Pancreas (tissue), 10 donors: Measurements from ENCODE around the gene ARL8A. TPM values are rescaled to one million over a fixed set of nuclear protein-coding genes. Genes with fewer than 3 reads are reported as not detected.
"Not testable (repeated sequence)": the region's sequence is repeated elsewhere in the genome, so short reads cannot be mapped to it uniquely, and the experiment has no call there.

Experiments used
- ATAC-seq, 4 donors: fragments of 200-7000 bp; cut with Tn5 transposase; one replicate each; pipeline versions ENCODE4 v1.8.0 to v1.9.1; 2020; ENCODE audit warnings: mild to moderate bottlenecking in 4 of 4, moderate library complexity in 4 of 4
- DNase-seq, 6 donors: peaks; one replicate each; pipeline ENCODE4 v3.0.0-alpha.2; 2020
- FAIRE-seq: peaks from 2 replicates; lab custom pipeline; 2012; peaks lifted over from hg19 to GRCh38; lab: Jason Lieb, UNC
- H3K27ac ChIP-seq, 4 donors: fragments of 200-600 bp; sonication (generic); 1 replicate in 3 of 4; 2 replicates in 1 of 4; pipeline versions ENCODE4 v1.5.0 to v1.8.0; 2020
- H3K27me3 ChIP-seq, 4 donors: fragments of 200-600 bp; one replicate each; pipeline ENCODE4 v1.8.0; 2021
- H3K36me3 ChIP-seq, 3 donors: fragments of 200-600 bp; sonication (generic) in 1 of 3; one replicate each; pipeline versions ENCODE4 v1.5.0 to v1.8.0; 2020 to 2021
- H3K4me1 ChIP-seq, 3 donors: fragments of 200-600 bp; one replicate each; pipeline ENCODE4 v1.8.0; 2021
- H3K4me3 ChIP-seq, 4 donors: fragments of 200-600 bp; sonication (generic) in 2 of 4; one replicate each; pipeline versions ENCODE4 v1.5.0 to v1.8.0; 2020 to 2021
- H3K9me3 ChIP-seq, 4 donors: fragments of 200-600 bp; one replicate each; pipeline ENCODE4 v1.8.0; 2021
- CTCF ChIP-seq, 4 donors: fragments of 200-600 bp; sonication (generic) in 3 of 4; IDR thresholded peaks; one replicate each; pipeline versions ENCODE4 v1.5.0 to v1.8.0; 2021; ENCODE audit warnings: antibody characterized with exemption in 4 of 4
- WGBS, 2 donors: extraction: QIAGEN DNeasy Blood & Tissue Kit; methylation state at CpG; one replicate each; pipeline ENCODE4 v1.1.7; 2013; 5-methylcytosine and 5-hydroxymethylcytosine counted together
- intact Hi-C, 3 donors: fragments of 100-400 bp; cut with DNase I; formaldehyde crosslinking; loops; one replicate each; pipeline versions ENCODE4 v1.11.1 to v1.14.2; 2022
- polyA plus RNA-seq, 2 donors: library from polyadenylated mRNA; stranded (reverse); fragments of 200-250 nt; gene quantifications; one replicate each; pipeline ENCODE4 v1.2.3, GENCODE V29; 2013
- total RNA-seq, 6 donors: library from RNA; stranded (reverse); fragmentation: NEBNext Ultra II Directional in 4 of 6; extraction: Animal tissue kit (Norgen Biotek cat#: 25700) in 4 of 6; gene quantifications; one replicate each; pipeline versions ENCODE4 v1.2.1 to v1.2.4, GENCODE V29; 2021 to 2023
- donor health status: healthy with polysubstance abuse.
- donor health status: DM: no; HTN: no; CAD: no; lungs with moderate emphysema.
- donor health status: DM: no; HTN: no; CAD: no.
- donor health status: control.
- donor health status: control.
- donor health status: Bipolar disorder and iron deficiency.
- donor health status: DM: yes; HTN: yes; CAD: no.
- donor health status: DM: no; HTN: no; CAD: no.
- donor health status: DM: no; HTN: no; CAD: no.
- donor health status: DM: yes; HTN: yes; CAD: no.

The ARL8A gene
- total and polyA plus RNA-seq, 8 donors, result 14.8 to 30.4 (median 22.1) TPM

GRCh38 chr1:202143768-202144401, 652 bp downstream of the ARL8A start:
- intact Hi-C loops, result no loop called here
- H3K9me3 ChIP-seq, result no peaks in the 10 kb centered on the region
- peaks cover 0 to 16% (median 8%) of the 10 kb centered on the region in 3 donors for H3K4me1 ChIP-seq
- DNase-seq (peak in 3 of 6 donors; percentile 50 to 77 (median 59)), FAIRE-seq (no peak), ATAC-seq (peak; percentile 63 to 80 (median 68))
- peak overlapping the region; percentile 31 to 81 (median 70) for H3K27ac ChIP-seq
- peak overlapping the region; percentile 58 to 97 (median 78) for H3K4me3 ChIP-seq
- TF ChIP-seq CTCF (IDR thresholded peaks at IDR 0.05), result no peak
- H3K27me3 ChIP-seq, result no peaks in the 10 kb centered on the region
- H3K36me3 ChIP-seq, result no peaks in the 10 kb centered on the region
- WGBS, 2 donors, result 0 to 1% methylated on average over 32 to 58 of the region's 58 CpGs

GRCh38 chr1:202143011-202143767, 1.3 kb downstream of the ARL8A start:
- intact Hi-C loops, result no loop called here
- FAIRE-seq, result no peak
- no peaks in the 10 kb centered on the region for H3K36me3 ChIP-seq
- peak; percentile 18 to 55 (median 40) for ATAC-seq
- 10 to 13% methylated on average over 17 of the region's 17 CpGs for WGBS, 2 donors
- TF ChIP-seq CTCF (IDR thresholded peaks at IDR 0.05), result no peak
- H3K4me1 ChIP-seq, result peaks cover 0 to 16% (median 8%) of the 10 kb centered on the region in 3 donors
- H3K27me3 ChIP-seq, result no peaks in the 10 kb centered on the region
- DNase-seq, result peak in 1 of 6 donors; percentile 32
- H3K4me3 ChIP-seq, result peak overlapping the region; percentile 58 to 97 (median 78)
- peak overlapping the region; percentile 31 to 81 (median 70) for H3K27ac ChIP-seq
- H3K9me3 ChIP-seq, result no peaks in the 10 kb centered on the region

GRCh38 chr1:202141468-202141867, 3.1 kb downstream of the ARL8A start:
- H3K4me3 ChIP-seq, H3K36me3 ChIP-seq, DNase-seq, intact Hi-C loops, H3K27ac ChIP-seq, H3K9me3 ChIP-seq, ATAC-seq, FAIRE-seq, H3K27me3 ChIP-seq: not testable (repeated sequence)
- H3K4me1 ChIP-seq, result peaks cover 0 to 16% (median 8%) of the 10 kb centered on the region in 3 donors
- WGBS, 2 donors, result 94 to 98% methylated on average over 3 of the region's 3 CpGs

GRCh38 chr1:202140833-202141232, 3.7 kb downstream of the ARL8A start:
- peaks cover 0 to 4% (median 0%) of the 10 kb centered on the region in 3 donors for H3K36me3 ChIP-seq
- H3K27me3 ChIP-seq, result no peaks in the 10 kb centered on the region
- no peak for ATAC-seq
- H3K4me1 ChIP-seq, result peaks cover 0 to 16% (median 8%) of the 10 kb centered on the region in 3 donors
- H3K27ac ChIP-seq, result no peak overlapping the region
- DNase-seq, result no peak
- H3K9me3 ChIP-seq, result no peaks in the 10 kb centered on the region
- no peak overlapping the region for H3K4me3 ChIP-seq
- no peak for FAIRE-seq
- no peak for TF ChIP-seq CTCF (IDR thresholded peaks at IDR 0.05)
- WGBS, 2 donors, result 55 to 61% methylated on average over 4 of the region's 4 CpGs
- intact Hi-C loops, result no loop called here

GRCh38 chr1:202135221-202135721, 9.3 kb downstream of the ARL8A start:
- Histone ChIP-seq H3K4me3 (no peak overlapping the region), H3K27me3 (no peaks in the 10 kb centered on the region), H3K9me3 (no peaks in the 10 kb centered on the region), H3K36me3 (peaks cover 0 to 4% (median 0%) of the 10 kb centered on the region in 3 donors), H3K4me1 (no peaks in the 10 kb centered on the region), H3K27ac (peak overlapping the region in 3 of 4 donors; percentile 18 to 44 (median 28))
- no peak for FAIRE-seq
- peak; percentile 49 to 88 (median 84) for TF ChIP-seq CTCF (IDR thresholded peaks at IDR 0.05)
- peak in 3 of 6 donors; percentile 61 to 81 (median 70) for DNase-seq
- ATAC-seq, result peak; percentile 68 to 92 (median 84)
- WGBS, 2 donors, result 33 to 37% methylated on average over 15 of the region's 15 CpGs
- intact Hi-C loops, result no loop called here
